ENCODE results near the gene KCNJ12.

GRCh38 chr17:21394265-21394664 is 18.1 kb downstream of the KCNJ12 start:
- TF ChIP-seq CTCF (IDR thresholded peaks at IDR 0.05) (no peak), EZH2 (IDR thresholded peaks at IDR 0.05) (no peak), EZH2phosphoT487 (IDR thresholded peaks at IDR 0.05) (no peak)
